Muscle of back (tissue), 11 donors: Measurements from ENCODE around the gene CORO2A. TPM values are rescaled to one million over a fixed set of nuclear protein-coding genes. Genes with fewer than 3 reads are reported as not detected.
A peak's percentile ranks its signal among the peaks of the same experiment; 100 is the strongest.
"Not testable (repeated sequence)": the region's sequence is repeated elsewhere in the genome, so short reads cannot be mapped to it uniquely, and the experiment has no call there.

ENCODE experiments used
- DNase-seq, 3 donors: peaks; one replicate each; pipeline versions ENCODE4 v3.0.0 to v3.0.0-alpha.2; 2013
- polyA plus RNA-seq, 10 donors: library from polyadenylated mRNA; unstranded; fragments of 120-200 nt; gene quantifications; one replicate each; pipeline ENCODE4 v1.2.1, GENCODE V29; 2013; ENCODE audit not compliant: insufficient read length in 10 of 10

CORO2A gene
- polyA plus RNA-seq, 10 donors: 0.13 to 1.2 (median 0.32) TPM

- not testable (repeated sequence) for DNase-seq
Measured at GRCh38 chr9:98117097-98117496, 75.3 kb downstream of the CORO2A start.

- no peak for DNase-seq
Measured at GRCh38 chr9:98109052-98109451, 83.4 kb downstream of the CORO2A start.

- DNase-seq: no peak
Measured at GRCh38 chr9:98108531-98109031, 83.9 kb downstream of the CORO2A start.

GRCh38 chr9:98107926-98108325 lies 84.5 kb downstream of the CORO2A start:
- DNase-seq: no peak

- no peak for DNase-seq
Measured at GRCh38 chr9:98105006-98105405, 87.4 kb downstream of the CORO2A start.

GRCh38 chr9:98104445-98104881 lies 88.0 kb downstream of the CORO2A start:
- DNase-seq: no peak

- no peak for DNase-seq
Measured at GRCh38 chr9:98101868-98102273, 90.6 kb downstream of the CORO2A start.

- no peak for DNase-seq
Measured at GRCh38 chr9:98101416-98101815, 91.0 kb downstream of the CORO2A start.

- DNase-seq: no peak
Measured at GRCh38 chr9:98100456-98100855, 92.0 kb downstream of the CORO2A start.

GRCh38 chr9:98099898-98100297 lies 92.5 kb downstream of the CORO2A start:
- no peak for DNase-seq

- no peak for DNase-seq
Measured at GRCh38 chr9:98099346-98099745, 93.1 kb downstream of the CORO2A start.

GRCh38 chr9:98097836-98098235 lies 94.6 kb downstream of the CORO2A start:
- no peak for DNase-seq

- no peak for DNase-seq
Measured at GRCh38 chr9:98096091-98096490, 96.3 kb downstream of the CORO2A start.

- DNase-seq: no peak
Measured at GRCh38 chr9:98095401-98095800, 97.0 kb downstream of the CORO2A start.

GRCh38 chr9:98094851-98095250 lies 97.6 kb downstream of the CORO2A start:
- DNase-seq: no peak

- no peak for DNase-seq
Measured at GRCh38 chr9:98094316-98094715, 98.1 kb downstream of the CORO2A start.

- no peak for DNase-seq
Measured at GRCh38 chr9:98092613-98092931, 99.9 kb downstream of the CORO2A start.

- DNase-seq: peak in 1 of 3 donors; percentile 13
Measured at GRCh38 chr9:98091735-98092612, 100.5 kb downstream of the CORO2A start.

GRCh38 chr9:98090674-98091073 lies 101.8 kb downstream of the CORO2A start:
- DNase-seq: not testable (repeated sequence)

GRCh38 chr9:98087420-98088354 lies 104.8 kb downstream of the CORO2A start:
- peak; percentile 32 to 81 (median 44) for DNase-seq

- no peak for DNase-seq
Measured at GRCh38 chr9:98086461-98086860, 106.0 kb downstream of the CORO2A start.

- DNase-seq: no peak
Measured at GRCh38 chr9:98085944-98086343, 106.5 kb downstream of the CORO2A start.
